Suprapubic skin (tissue), 4 donors: Measurements from ENCODE around the gene DFFB. TPM values are rescaled to one million over a fixed set of nuclear protein-coding genes. Genes with fewer than 3 reads are reported as not detected.

Experiments used
- DNase-seq, 2 donors: peaks; one replicate each; pipeline ENCODE4 v3.0.0-alpha.2; 2019; ENCODE audit warnings: low spot score in 2 of 2
- H3K27ac ChIP-seq: fragments of 200-600 bp; sonication (generic); one replicate; pipeline ENCODE4 v1.5.1; 2019
- H3K27me3 ChIP-seq: fragments of 200-600 bp; sonication (generic); one replicate; pipeline ENCODE4 v1.5.1; 2019
- H3K36me3 ChIP-seq: fragments of 200-600 bp; sonication (generic); one replicate; pipeline ENCODE4 v1.5.1; 2019
- H3K4me1 ChIP-seq: fragments of 200-600 bp; sonication (generic); one replicate; pipeline ENCODE4 v1.5.1; 2019
- H3K4me3 ChIP-seq: fragments of 200-600 bp; sonication (generic); one replicate; pipeline ENCODE4 v1.5.1; 2019; ENCODE audit warnings: mild to moderate bottlenecking
- H3K9me3 ChIP-seq: fragments of 200-600 bp; sonication (generic); one replicate; pipeline ENCODE4 v1.5.1; 2019
- CTCF ChIP-seq, 2 donors: fragments of 200-600 bp in 1 of 2; fragments of 450-650 bp in 1 of 2; sonication (generic) in 1 of 2; IDR thresholded peaks; one replicate each; pipeline ENCODE4 v1.5.1; 2016 to 2019; ENCODE audit warnings: antibody characterized with exemption in 2 of 2, mild to moderate bottlenecking in 1 of 2, moderate library complexity in 1 of 2
- EP300 ChIP-seq: sonication (generic); formaldehyde crosslinking; IDR thresholded peaks from one replicate; pipeline ENCODE4 v1.6.1; 2017; ENCODE audit warnings: antibody characterized with exemption
- POLR2A ChIP-seq, 2 donors: fragments of 450-650 bp; IDR thresholded peaks; one replicate each; pipeline ENCODE4 v1.6.1; 2017; ENCODE audit warnings: antibody characterized with exemption in 2 of 2, mild to moderate bottlenecking in 2 of 2, moderate library complexity in 2 of 2
- POLR2AphosphoS5 ChIP-seq, 3 donors: sonication (generic); formaldehyde crosslinking; IDR thresholded peaks; one replicate each; pipeline ENCODE4 v1.6.1; 2017; ENCODE audit warnings: antibody characterized with exemption in 3 of 3
- WGBS: methylation state at CpG from one replicate; pipeline ENCODE4 v1.1.5; 2018; 5-methylcytosine and 5-hydroxymethylcytosine counted together
- total RNA-seq, 4 donors: library from RNA; depleted of rRNA; stranded (reverse); fragments of >200 nt; gene quantifications; one replicate each; pipeline ENCODE4 v1.1.0, GENCODE V29; 2016

The DFFB gene
- total RNA-seq, 4 donors from 2014 or later: 2.7 to 6.8 (median 4.2) TPM

- Histone ChIP-seq H3K27ac (no peak overlapping the region), H3K36me3 (no peaks in the 10 kb centered on the region), H3K4me3 (no peak overlapping the region), H3K4me1 (peaks cover 9% of the 10 kb centered on the region), H3K9me3 (no peaks in the 10 kb centered on the region), H3K27me3 (no peaks in the 10 kb centered on the region)
- WGBS: 76% methylated on average over 19 of the region's 24 CpGs
- peak in 1 of 2 donors; percentile 55 for DNase-seq
- TF ChIP-seq EP300: no peak
- TF ChIP-seq POLR2AphosphoS5 (IDR thresholded peaks at IDR 0.05): no peak
- TF ChIP-seq POLR2A (IDR thresholded peaks at IDR 0.05): no peak
- no peak for TF ChIP-seq CTCF (IDR thresholded peaks at IDR 0.05)
Measured at GRCh38 chr1:3904006-3904842, 46.9 kb downstream of the DFFB start.

GRCh38 chr1:3904843-3905185 lies 47.5 kb downstream of the DFFB start:
- Histone ChIP-seq H3K27ac (no peak overlapping the region), H3K27me3 (no peaks in the 10 kb centered on the region), H3K9me3 (no peaks in the 10 kb centered on the region), H3K4me3 (no peak overlapping the region), H3K36me3 (no peaks in the 10 kb centered on the region), H3K4me1 (peaks cover 3% of the 10 kb centered on the region)
- DNase-seq: no peak
- TF ChIP-seq EP300: no peak
- no peak for TF ChIP-seq POLR2AphosphoS5 (IDR thresholded peaks at IDR 0.05)
- no peak for TF ChIP-seq CTCF (IDR thresholded peaks at IDR 0.05)
- TF ChIP-seq POLR2A (IDR thresholded peaks at IDR 0.05): no peak
- WGBS: 85% methylated on average over 4 of the region's 4 CpGs

GRCh38 chr1:3905266-3905952 lies 48.1 kb downstream of the DFFB start:
- Histone ChIP-seq H3K36me3 (no peaks in the 10 kb centered on the region), H3K27me3 (no peaks in the 10 kb centered on the region), H3K27ac (no peak overlapping the region), H3K9me3 (no peaks in the 10 kb centered on the region), H3K4me1 (peaks cover 2% of the 10 kb centered on the region), H3K4me3 (no peak overlapping the region)
- TF ChIP-seq POLR2A (IDR thresholded peaks at IDR 0.05) (no peak), POLR2AphosphoS5 (IDR thresholded peaks at IDR 0.05) (no peak)
- peak; percentile 36 to 61 for DNase-seq
- WGBS: 90% methylated on average over 19 of the region's 19 CpGs

GRCh38 chr1:3905953-3906671 lies 48.8 kb downstream of the DFFB start:
- Histone ChIP-seq H3K27ac (no peak overlapping the region), H3K4me1 (peaks cover 6% of the 10 kb centered on the region), H3K4me3 (no peak overlapping the region), H3K27me3 (peaks cover 2% of the 10 kb centered on the region), H3K9me3 (no peaks in the 10 kb centered on the region), H3K36me3 (no peaks in the 10 kb centered on the region)
- TF ChIP-seq POLR2AphosphoS5 (IDR thresholded peaks at IDR 0.05) (no peak), EP300 (no peak), CTCF (IDR thresholded peaks at IDR 0.05) (no peak), POLR2A (IDR thresholded peaks at IDR 0.05) (no peak)
- WGBS: 71% methylated on average over 15 of the region's 18 CpGs
- DNase-seq: peak; percentile 31 to 37

- no peaks in the 10 kb centered on the region for H3K9me3 ChIP-seq
- DNase-seq: peak in 1 of 2 donors; percentile 51
- H3K27ac ChIP-seq: no peak overlapping the region
- H3K4me1 ChIP-seq: peaks cover 10% of the 10 kb centered on the region
- no peak overlapping the region for H3K4me3 ChIP-seq
- TF ChIP-seq CTCF (IDR thresholded peaks at IDR 0.05) (no peak), POLR2A (IDR thresholded peaks at IDR 0.05) (no peak), POLR2AphosphoS5 (IDR thresholded peaks at IDR 0.05) (no peak), EP300 (no peak)
- H3K36me3 ChIP-seq: no peaks in the 10 kb centered on the region
- peaks cover 8% of the 10 kb centered on the region for H3K27me3 ChIP-seq
- 91% methylated on average over 4 of the region's 11 CpGs for WGBS
Measured at GRCh38 chr1:3906672-3907020, 49.4 kb downstream of the DFFB start.
